Anterior cingulate cortex (tissue), 58 donors: Measurements from ENCODE around the gene C1orf74.
"Not testable (repeated sequence)": the region's sequence is repeated elsewhere in the genome, so short reads cannot be mapped to it uniquely, and the experiment has no call there.

Experiments used
- DNase-seq, 58 donors: peaks; one replicate each; lab custom pipeline; 2025; lab: John Stamatoyannopoulos, UW

Gene C1orf74

DNA sequence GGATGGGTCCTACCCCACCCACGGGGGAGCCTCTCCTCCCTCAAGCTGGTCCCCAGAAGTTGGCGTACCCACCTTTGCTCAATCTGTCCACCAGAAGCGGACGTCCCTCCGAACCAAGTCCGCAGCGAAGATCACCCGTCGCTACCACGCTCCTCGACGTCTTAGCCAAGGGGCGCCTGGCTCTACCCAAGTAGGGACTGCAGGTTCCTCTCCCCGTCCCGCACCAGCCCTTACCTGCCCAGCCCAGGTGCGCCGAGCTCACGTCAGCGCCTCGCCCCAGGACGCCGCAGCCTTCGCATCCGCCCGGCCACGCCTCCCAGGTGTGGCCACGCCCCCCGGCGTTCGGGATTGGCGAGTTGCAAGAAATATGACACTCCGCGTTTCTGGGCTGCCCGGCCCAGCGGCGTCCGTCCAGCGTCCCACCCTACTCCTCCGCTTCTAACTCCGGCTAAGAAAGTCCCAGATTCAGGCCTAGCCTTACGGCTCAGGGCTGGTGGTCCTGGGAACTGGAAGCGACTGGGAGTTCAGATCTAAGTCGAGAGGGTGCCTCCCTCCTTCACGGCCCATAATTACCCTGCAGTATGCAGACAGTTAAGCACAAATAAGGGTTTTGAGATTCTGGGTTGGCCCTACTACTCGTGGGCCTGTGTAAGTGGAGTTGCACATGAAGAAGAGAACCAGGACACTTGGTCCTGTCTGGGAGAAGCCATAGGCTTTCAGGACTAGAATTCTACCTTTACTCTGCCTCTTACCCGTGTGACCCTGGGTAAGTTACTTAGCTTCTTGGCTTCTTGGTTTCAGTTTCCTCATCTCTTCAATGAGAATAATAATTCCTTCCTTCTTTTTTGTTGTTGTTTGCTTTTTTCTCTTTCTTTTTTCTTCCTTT is 21.8 kb upstream of the C1orf74 start, which contains the start of gene IRF6:
TSS of gene IRF6 (minus strand) at position 268 of the 886 bp plus-strand sequence. CDS start 4,729 bp downstream, outside the sequence.
- DNase-seq = peak in 2 of 58 donors; percentile 3 to 10

- DNase-seq = no peak
Measured at GRCh38 chr1:209805341-209805781, 21.0 kb upstream of the C1orf74 start.

GRCh38 chr1:209803568-209803967 is 19.2 kb upstream of the C1orf74 start:
- no peak for DNase-seq

DNA sequence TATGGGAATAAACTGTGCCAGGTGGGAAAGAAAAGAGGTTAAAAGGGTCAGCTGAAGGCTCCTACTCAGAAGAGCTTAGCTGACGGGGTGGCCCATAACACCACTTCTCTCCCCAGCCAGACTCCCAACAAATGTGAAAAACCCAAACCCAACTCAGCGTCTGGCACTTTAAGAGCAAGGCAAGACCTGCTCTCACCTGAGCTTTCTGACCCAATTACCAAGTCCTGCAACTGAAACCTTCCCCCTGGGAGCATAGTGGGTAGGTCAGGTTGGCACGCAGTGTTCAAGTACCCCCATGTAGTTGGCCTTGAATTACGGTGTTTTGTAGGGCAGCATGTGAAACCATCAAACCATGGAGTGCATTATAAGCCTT is 18.4 kb upstream of the C1orf74 start:
- DNase-seq = no peak

DNA sequence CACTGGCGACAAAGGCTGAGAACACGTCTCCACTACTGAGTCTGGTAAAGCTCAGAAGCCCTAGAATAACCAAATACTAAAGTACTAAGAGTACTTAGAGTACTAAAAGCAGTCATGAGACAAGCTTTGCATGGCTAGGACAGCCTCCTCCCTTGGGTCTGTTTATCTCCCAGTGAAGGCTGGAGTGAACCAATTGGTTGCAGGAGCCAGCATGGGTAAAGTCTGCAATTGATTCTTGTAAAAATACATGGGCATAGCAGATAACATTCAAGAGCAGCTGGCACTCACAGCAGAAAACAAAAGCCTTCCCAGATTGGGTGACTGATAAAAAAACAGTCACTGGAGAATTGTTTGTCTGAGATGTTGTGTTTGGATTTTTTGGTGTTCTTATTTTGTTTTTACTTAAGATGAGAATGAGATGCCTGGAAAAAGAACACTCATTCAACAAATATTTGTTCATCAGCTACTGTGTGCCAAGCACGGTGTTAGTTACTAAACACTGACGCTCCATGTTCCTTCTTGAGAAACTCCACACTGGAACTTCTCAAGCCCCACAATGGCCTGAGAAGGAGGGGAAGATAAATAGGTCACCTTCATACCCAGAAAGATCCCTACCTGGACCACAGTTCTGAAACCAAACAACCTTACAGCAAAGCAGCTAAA is 17.9 kb upstream of the C1orf74 start:
- no peak for DNase-seq

DNA sequence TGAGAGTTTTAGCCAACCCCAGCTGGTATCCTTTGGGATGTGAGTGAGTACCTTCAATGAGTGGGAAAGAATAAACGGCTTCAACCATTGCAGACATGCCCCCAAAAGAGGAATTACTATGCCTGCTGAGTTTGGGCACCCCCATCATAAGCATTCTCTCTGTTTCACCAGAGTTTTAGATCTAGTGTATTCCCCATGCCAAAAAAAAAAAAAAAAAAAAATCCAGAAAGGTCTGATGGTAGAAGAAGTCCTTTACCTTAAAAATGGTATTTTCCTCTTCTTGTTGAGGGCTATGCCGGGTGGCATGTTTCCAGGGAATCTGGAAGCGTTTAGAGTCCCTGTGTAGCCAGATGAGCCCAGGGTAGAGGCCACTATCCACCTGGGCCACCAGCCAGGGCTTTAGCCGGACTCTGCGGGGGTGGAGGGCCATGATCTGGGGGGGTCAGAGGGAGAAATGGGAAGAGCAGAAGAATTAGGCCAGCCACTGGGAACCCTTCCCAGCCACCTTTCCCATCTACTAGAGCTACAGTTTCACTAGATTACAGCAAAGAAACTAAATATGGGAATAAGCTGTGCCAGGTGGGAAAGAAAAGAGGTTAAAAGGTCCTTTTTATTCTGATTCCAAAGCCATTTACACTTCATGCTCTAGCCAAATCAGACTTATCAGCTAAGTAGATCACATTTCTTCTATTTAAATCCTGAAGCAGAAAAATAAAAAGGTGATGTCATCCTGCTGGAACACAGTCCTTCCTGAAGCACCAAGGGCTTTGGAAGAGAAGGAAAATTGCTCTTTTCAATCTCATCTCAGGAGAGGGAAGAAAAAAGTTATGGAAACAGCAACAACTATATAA is 16.9 kb upstream of the C1orf74 start:
- DNase-seq = no peak

DNA sequence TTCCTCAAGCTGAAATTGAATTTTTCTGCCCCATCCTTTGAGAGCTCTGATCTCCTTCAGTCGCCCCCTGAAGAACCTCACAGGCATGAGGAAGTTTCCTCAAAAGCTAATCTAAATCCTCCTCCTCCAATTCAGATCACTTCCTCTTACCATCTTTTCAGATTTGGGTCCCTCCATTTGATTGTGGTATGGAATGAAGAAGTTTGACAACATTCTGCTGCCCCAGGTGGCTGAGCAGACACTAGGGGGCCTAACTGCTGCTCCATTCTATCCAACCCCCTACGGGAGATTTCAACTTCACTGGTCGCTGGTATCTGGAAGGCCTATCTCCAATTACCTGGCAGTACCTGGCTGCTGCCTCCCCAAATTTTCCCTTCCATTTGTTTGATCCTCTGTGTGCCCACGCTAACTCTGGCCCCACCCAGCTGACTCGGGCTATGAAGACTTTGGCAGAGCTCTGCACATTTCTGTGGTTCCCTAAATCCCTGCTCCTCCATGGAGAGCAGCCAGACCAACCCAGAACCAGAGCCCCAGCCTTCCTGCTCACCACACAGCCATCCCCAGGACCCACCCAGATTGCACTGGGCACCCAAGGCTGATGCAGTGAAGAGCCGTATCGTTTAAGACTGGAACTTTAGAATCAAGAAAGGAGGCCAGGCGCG is 13.8 kb upstream of the C1orf74 start:
- DNase-seq = no peak

DNA sequence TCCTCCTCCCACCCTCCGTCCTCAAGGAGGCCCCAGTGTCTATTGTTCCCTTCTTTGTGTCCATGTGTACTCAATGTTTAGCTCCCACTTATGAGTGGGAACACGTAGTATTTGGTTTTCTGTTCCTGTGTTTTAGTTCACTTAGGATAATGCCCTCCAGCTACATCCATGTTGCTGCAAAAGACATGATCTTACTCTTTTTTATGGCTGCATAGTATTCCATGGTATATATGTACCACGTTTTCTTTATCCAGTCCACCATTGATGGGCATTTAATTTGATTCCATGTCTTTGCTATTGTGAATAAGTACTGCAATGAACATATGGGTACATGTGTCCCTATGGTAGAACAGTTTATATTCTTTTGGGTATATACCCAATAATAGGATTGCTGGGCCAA is 9.4 kb upstream of the C1orf74 start:
- DNase-seq = not testable (repeated sequence)

DNA sequence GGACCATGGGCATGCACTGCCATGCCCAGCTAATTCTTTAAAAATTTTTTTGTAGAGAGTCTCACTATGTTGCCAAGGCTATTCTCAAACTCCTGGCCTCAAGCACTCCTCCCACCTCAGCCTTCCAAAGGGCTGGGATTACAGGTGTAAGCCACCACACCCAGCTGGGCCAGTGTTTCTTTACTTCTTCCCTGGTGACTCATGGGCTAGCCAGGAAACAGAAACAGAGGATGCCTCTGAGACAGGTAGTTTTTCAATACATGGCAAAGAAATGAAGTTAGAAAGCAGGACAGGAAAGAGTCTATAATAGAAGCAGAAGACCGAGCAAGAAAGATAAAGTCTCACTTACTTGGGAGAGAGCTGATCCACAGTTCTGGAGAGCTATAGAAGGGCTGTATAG is 7.6 kb upstream of the C1orf74 start:
- no peak for DNase-seq

DNA sequence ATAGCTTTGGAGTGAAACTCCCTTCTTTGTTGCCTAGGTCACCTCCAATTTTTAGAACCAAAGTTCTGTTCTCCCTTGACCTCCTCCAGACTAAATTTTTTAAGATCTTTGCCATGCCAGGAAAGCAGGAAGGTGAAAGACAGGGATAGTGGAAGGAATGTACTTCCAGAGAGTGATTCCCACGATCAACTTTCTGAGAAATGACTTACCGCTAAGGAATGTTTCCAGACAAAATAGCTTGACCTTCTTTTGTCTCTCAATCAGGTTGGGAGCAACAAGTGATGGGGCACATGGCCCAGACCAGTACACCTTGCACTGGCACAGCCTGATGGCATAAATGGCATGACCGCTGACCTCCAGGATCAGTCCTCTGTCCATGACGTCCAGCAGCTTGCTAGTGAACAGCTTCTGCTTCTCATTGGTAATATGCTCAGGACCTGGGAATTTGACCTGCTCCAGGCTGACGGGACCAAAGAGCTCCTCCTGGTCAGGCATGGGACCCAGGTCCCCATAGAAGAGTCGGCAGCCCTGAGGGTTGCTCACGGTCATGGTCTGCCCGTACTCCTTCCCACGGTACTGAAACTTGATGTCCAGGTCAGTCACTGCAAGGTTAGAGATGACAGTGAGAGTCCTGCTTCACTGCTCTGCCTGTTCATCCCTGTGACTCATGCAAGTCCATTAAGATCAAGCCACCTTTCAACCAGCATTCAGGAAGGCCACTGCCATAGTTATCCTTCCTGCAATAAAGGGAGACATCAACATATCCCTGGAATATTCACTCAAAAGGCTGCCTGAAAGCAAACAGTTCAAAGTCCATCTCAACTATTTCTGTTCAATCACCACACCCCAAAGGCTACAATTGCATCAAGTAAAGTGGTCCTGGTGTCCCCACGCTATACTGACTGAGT is 6.2 kb upstream of the C1orf74 start:
- DNase-seq = no peak

DNA sequence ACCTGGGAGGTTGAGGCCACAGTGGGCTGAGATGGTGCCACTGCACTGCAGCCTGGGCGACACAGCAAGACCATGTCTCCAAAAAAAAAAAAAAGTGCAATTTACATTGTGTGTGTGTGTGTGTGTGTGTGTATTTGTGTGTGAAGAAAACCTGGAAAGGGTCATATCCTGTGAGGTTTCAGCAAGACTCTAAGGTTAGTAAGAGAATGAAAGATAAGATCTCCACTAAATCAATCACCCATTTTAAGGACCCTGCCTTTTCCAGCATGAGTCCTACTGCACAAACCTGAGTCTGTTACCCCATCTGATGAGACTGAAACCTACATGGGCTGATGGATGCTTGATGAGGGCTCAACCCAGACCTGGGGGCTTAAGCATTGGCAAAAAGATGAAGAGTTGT is 4.9 kb upstream of the C1orf74 start:
- DNase-seq = no peak

- peak in 8 of 58 donors; percentile 2 to 36 (median 8) for DNase-seq
Measured at GRCh38 chr1:209787551-209787950, 3.2 kb upstream of the C1orf74 start.

- no peak for DNase-seq
Measured at GRCh38 chr1:209786146-209786545, 1.8 kb upstream of the C1orf74 start.

DNA sequence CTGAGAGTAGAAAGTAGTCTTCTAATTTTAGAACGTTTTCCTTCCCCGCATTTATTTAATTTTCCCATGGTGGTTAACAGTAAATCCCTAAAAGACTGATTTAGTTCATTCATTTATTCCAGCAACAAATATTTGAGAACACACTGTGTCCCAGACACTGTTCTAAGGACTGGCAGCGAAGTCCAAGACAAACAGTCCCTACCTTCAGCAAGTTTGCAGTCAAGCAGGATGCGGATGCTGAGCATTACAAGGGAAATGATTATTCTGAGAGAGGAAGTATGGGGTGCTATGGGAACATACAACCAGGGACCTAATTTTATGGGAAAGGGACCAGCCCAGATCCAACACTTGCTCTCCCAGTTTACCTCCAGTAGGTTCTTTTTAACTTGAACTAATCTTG is 1.2 kb upstream of the C1orf74 start:
- DNase-seq = no peak

- no peak for DNase-seq
Measured at GRCh38 chr1:209783386-209783785, 973 bp downstream of the C1orf74 start.

DNA sequence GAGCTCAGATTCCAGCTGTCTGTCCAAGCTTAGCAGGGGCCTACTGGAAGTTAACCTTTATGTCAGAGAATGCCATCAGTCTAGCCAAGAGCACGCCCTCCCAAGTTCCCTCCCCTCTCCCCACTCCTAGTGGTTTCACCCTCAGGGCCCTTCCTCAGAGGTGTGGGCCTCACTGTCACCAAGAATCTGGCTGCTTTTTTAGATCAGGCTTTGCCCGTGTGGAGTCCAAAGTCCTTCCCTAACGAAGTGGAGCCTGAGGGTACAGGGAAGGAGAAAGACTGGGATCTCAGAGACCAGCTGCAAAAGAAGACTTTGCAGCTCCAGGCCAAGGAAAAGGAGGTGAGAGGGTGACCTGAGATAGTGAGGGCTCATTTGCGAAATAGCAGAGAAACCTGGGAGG is 4.1 kb downstream of the C1orf74 start:
- no peak for DNase-seq

- no peak for DNase-seq
Measured at GRCh38 chr1:209778102-209778501, 6.3 kb downstream of the C1orf74 start.

GRCh38 chr1:209777587-209777986 is 6.8 kb downstream of the C1orf74 start:
- no peak for DNase-seq

DNA sequence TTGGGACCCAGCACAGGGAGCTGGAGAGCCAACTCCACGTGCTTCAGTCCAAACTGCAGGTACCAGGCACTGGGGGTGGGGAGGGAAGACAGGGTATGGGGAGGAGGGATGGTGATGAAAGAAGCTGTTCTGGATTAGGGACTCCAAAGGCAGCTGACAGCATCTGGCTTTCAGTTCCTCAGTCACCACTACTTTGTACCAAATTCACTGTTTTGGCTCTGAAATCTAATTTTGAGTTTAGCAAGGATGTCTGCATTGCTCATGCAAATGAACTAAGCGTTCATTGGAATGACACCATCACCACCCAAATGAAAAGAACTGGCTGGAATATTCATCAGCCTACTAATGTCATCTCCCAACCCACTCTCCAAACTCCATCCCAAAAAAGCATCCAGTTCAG is 8.7 kb downstream of the C1orf74 start:
- no peak for DNase-seq
